Measurements from ENCODE around the gene SCGB1C2. TPM values are rescaled to one million over a fixed set of nuclear protein-coding genes. Genes with fewer than 3 reads are reported as not detected.

SCGB1C2 gene
- total RNA-seq, 1 donor from 2014 or later: not detected

DNA sequence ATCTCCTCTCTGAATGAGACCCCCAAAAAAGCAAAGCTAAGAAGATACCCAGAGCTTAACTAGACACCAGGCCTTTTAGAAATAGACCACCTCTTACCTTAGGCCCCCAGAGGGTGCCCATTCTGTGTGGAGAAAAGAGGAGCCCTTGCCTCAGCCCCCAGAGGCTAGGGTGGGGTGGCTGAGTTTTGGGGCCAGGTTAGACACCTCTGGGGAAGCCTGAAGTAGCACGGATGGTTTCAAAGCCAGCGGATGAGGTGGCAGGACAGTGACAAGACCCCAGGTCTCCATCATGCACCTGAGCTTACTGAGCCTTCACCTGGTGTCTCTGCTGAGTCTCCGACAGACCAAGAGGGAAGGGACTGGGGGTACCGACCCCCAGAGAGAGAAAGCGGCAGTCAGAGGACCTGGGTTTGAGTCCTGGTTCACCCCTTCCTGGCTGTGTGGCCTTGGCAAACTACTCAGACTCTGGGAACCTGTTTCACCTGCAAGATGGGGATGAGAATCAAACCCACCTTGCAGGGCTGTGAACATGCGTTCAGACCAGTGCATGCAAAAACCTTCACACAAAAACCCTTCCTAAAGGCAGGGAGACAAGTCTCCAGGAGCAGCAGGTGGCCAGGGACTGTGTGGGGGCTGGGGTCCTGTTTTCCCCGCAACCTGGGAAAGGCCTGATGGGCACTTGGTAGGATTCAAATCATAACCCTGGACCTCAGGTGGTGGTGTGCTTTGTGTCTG is 7.7 kb downstream of the SCGB1C2 start:
- no peak for DNase-seq (ENCODE audit: low spot score)
- Mint-ChIP-seq H3K27ac (no peak overlapping the region), H3K36me3 (ENCODE audit: low read depth) (no peaks in the 10 kb centered on the region), H3K4me3 (ENCODE audit: low read depth) (no peak overlapping the region), H3K4me1 (ENCODE audit: low read depth) (no peaks in the 10 kb centered on the region), H3K9me3 (no peaks in the 10 kb centered on the region), H3K27me3 (ENCODE audit: low read depth) (peaks cover 7% of the 10 kb centered on the region)
- intact Hi-C loops (cut with micrococcal nuclease): loop anchor here (5.0 kb wide), 2 partner anchors 242 to 267 kb away; a partner anchor contains a TSS

DNA sequence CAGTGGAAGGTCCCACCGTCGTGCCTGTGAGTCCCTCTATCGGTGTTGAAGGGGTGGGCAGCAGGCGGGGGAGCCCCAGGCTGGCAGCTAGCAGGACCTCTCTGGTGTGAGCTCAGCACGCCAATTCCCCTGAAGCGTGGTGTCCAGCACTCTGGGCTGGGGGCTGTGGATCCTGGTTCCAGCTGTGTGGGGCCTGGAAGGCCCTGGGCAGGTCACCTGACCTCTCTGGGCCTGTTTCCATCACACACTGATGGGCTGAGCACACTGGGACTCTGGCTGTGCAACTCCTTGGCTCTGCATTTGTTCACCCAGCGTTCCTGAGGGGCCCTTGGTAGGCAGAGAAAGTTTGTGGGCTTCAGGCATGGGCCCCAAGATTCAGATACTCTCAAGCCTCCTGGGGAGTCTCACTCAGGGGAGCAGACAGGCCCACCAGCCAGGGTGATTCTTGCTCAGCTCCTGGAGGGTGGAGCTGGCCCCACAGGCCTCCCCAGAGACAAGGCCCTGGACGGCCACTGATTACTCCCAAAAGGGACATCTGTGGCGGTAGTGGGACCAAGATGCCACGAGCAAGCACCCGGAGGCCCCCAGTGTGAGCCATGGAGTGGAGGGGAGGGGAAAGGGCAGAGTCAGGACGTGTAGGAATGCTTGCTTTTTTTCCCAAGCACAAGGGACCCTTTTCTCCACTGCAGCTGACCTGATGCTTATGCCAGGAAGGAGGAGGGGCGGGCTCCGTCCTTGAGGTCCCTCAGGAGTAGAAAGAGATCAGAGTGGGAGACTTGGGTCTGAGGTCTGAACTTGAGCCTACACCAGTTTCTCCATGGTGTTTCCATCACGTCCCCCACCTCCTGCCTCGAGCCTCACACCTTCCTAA is 8.5 kb downstream of the SCGB1C2 start:
- peaks cover 7% of the 10 kb centered on the region for H3K27me3 Mint-ChIP-seq (ENCODE audit: low read depth)
- H3K36me3 Mint-ChIP-seq (ENCODE audit: low read depth): no peaks in the 10 kb centered on the region
- H3K4me1 Mint-ChIP-seq (ENCODE audit: low read depth): no peaks in the 10 kb centered on the region
- no peak overlapping the region for H3K27ac Mint-ChIP-seq
- DNase-seq (ENCODE audit: low spot score): no peak
- intact Hi-C loops (cut with micrococcal nuclease): no loop called here
- H3K4me3 Mint-ChIP-seq (ENCODE audit: low read depth): no peak overlapping the region
- no peaks in the 10 kb centered on the region for H3K9me3 Mint-ChIP-seq

DNA sequence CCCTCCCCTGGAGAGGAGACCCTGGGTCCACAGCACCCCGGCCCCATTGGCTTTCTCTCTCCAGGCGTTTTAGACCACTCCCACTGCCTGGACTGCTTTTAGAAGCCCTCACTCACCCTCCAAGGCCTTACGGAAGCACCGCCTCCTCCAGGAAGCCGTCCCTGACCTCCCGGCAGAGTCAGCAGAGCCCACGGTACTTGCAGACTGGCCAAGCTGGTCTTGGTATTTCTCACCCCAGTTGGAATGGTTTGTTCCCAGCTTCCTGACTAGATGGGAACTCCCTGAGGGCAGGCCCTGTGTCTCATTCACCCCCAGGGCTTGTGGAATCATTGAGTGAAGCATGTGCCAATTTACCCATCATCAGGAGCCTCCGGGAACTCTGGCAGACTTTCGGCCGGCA is 9.2 kb downstream of the SCGB1C2 start:
- no peak for DNase-seq (ENCODE audit: low spot score)
- Mint-ChIP-seq H3K4me3 (ENCODE audit: low read depth) (no peak overlapping the region), H3K27me3 (ENCODE audit: low read depth) (peaks cover 7% of the 10 kb centered on the region), H3K4me1 (ENCODE audit: low read depth) (no peaks in the 10 kb centered on the region), H3K9me3 (no peaks in the 10 kb centered on the region), H3K36me3 (ENCODE audit: low read depth) (no peaks in the 10 kb centered on the region), H3K27ac (no peak overlapping the region)
- intact Hi-C loops (cut with micrococcal nuclease): no loop called here

DNA sequence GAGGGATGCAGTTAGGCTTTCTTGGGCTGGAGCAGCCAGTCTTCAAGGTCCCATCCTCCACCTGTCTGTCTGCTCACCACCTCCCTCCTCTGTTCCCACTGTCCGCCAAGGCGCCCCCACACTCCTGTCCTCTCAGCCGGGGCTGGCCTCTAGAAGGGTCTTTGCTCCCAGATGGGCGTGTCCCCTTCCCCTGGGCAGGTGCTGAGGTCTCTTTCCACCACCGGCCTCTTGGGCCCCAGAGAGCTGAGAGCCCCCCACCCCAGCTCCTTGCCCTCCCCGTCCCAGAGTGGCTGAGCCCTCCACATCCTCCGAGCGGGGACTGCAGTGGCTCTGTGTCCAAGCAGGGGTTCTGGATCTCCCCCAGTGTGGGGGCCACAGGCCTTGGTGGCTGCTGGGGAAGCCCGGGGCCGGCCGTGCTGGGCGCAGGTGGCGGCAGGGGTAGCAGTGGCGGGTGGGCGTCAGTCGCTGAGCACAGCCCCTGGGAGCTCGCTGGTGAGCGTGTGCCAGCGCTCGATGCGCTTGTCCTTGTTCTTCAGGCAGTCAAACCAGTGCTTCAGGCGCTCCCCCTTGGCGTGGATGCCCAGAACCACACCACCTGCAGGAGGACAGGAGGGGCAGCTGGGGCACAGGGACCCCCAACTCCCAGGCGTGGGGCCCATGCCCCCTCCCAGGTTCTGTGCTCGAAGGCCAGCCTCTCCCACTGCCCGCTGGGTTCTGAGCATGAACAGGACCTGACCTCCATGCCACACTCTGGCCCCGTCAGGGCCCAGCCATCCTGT is 9.8 kb downstream of the SCGB1C2 start:
- intact Hi-C loops (cut with micrococcal nuclease): no loop called here
- H3K4me3 Mint-ChIP-seq (ENCODE audit: low read depth): no peak overlapping the region
- H3K9me3 Mint-ChIP-seq: no peaks in the 10 kb centered on the region
- H3K4me1 Mint-ChIP-seq (ENCODE audit: low read depth): no peaks in the 10 kb centered on the region
- no peak overlapping the region for H3K27ac Mint-ChIP-seq
- peaks cover 5% of the 10 kb centered on the region for H3K27me3 Mint-ChIP-seq (ENCODE audit: low read depth)
- H3K36me3 Mint-ChIP-seq (ENCODE audit: low read depth): no peaks in the 10 kb centered on the region
- no peak for DNase-seq (ENCODE audit: low spot score)

DNA sequence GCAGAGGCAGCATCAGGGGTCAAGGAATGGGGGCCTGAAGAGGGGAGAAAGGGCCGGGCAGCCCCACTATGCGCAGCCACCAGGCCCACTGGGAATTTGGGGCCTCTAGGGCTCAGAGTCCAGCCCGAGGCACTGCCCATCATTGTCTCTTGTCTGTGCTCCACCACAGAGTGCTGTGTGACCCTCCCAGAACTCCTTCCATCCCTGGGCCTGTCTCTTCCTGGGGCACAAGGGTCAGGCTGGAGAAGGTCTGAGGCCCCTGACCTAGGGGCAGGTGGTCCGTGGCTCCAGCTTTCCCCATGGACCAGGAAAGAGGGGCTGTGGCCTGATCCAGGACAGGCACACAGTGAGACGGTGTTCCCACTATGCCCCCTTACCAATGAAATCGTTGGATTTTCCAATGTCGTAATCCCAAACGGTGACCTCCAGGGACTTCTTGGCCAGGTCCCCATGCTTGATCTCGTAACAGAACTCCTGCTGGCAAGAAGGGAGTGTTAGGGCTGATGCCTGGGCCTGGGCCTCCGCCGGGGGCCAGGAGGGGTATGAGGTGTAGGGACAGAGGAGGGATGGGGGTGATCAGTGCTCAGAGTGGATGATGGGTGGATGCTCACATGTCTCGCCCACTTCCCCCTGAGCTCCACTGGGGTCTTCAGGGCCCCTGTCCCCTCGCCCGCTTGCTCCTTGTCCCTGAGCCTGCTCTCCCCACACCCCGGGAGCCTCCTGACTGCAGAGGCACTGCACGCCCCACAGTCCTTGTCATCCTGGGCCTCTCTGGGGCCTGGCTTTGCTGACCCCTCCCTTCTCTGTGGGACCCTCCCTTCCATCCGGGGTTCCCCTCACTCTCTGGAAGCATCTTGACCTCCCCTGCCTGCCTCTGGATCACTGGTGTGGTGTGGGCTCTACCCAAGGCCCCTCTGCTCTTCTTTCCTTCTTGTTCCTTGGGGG is 10.7 kb downstream of the SCGB1C2 start:
- Mint-ChIP-seq H3K27me3 (ENCODE audit: low read depth) (peaks cover 4% of the 10 kb centered on the region), H3K9me3 (no peaks in the 10 kb centered on the region), H3K36me3 (ENCODE audit: low read depth) (no peaks in the 10 kb centered on the region), H3K4me1 (ENCODE audit: low read depth) (no peaks in the 10 kb centered on the region), H3K27ac (no peak overlapping the region), H3K4me3 (ENCODE audit: low read depth) (no peak overlapping the region)
- intact Hi-C loops (cut with micrococcal nuclease): no loop called here
- no peak for DNase-seq (ENCODE audit: low spot score)

DNA sequence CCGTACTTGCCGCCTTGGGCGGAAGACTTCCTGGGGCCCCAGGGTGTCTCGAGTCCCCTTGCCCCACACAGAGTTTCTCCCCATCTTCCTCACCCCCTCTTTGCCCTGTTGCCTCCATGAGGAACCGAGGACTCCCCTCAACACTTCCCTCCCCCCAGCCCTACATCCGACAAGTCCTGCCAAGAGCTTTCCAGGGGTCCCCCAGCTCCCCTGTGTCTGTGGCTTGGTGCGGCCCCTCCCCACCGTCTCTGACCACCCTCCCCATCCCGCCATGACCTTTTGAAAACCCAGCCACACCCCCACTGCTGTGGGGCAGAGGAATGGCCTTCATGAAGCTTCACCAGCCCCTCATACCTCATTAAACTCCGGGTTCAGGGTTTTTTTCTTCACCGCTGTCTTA is 11.4 kb downstream of the SCGB1C2 start:
- Mint-ChIP-seq H3K27ac (no peak overlapping the region), H3K4me1 (ENCODE audit: low read depth) (no peaks in the 10 kb centered on the region), H3K4me3 (ENCODE audit: low read depth) (no peak overlapping the region), H3K36me3 (ENCODE audit: low read depth) (no peaks in the 10 kb centered on the region), H3K9me3 (no peaks in the 10 kb centered on the region), H3K27me3 (ENCODE audit: low read depth) (no peaks in the 10 kb centered on the region)
- intact Hi-C loops (cut with micrococcal nuclease): no loop called here
- DNase-seq (ENCODE audit: low spot score): no peak

DNA sequence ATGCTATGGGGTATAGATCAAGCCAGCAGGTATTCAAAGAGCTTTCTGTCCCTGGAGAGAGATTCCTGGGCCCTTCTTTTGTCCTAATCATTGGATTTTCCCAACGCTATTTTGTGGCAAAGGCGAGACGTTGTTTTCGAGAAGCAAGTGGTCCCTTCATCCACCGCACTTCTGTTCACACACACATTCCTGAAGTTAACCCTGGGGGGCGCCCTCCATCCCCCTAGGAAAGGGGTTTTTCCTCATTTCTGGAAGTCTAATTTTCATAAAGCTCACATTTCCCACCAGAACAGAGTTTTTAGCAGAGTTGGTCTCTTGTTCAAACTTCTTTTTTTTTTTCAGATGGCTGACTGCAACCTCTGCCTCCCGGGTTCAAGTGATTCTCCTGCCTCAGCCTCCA is 11.9 kb downstream of the SCGB1C2 start:
- H3K36me3 Mint-ChIP-seq (ENCODE audit: low read depth): no peaks in the 10 kb centered on the region
- H3K4me1 Mint-ChIP-seq (ENCODE audit: low read depth): no peaks in the 10 kb centered on the region
- DNase-seq (ENCODE audit: low spot score): no peak
- H3K9me3 Mint-ChIP-seq: no peaks in the 10 kb centered on the region
- H3K27me3 Mint-ChIP-seq (ENCODE audit: low read depth): no peaks in the 10 kb centered on the region
- no peak overlapping the region for H3K4me3 Mint-ChIP-seq (ENCODE audit: low read depth)
- intact Hi-C loops (cut with micrococcal nuclease): no loop called here
- H3K27ac Mint-ChIP-seq: no peak overlapping the region

DNA sequence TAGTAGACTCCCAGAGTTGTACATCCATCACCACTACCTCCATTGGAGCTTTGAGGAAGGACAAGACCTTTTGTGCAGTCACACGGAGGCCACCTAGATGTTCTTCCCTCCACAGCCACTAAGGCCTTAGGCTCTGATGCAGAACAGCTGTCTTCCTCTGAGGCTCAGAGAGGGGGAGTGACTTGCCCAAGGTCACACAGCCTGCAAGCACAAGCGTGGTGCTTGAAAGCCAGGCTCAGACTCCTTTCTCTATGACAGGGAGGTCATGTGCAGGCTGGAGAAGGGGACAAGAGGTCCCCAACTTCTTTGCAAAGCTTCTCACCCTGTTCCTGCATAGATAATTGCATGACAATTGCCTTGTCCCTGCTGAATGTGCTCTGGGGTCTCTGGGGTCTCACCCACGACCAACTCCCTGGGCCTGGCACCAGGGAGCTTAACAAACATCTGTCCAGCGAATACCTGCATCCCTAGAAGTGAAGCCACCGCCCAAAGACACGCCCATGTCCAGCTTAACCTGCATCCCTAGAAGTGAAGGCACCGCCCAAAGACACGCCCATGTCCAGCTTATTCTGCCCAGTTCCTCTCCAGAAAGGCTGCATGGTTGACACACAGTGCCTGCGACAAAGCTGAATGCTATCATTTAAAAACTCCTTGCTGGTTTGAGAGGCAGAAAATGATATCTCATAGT is 12.7 kb downstream of the SCGB1C2 start:
- Mint-ChIP-seq H3K4me1 (ENCODE audit: low read depth) (no peaks in the 10 kb centered on the region), H3K27ac (no peak overlapping the region), H3K36me3 (ENCODE audit: low read depth) (no peaks in the 10 kb centered on the region), H3K27me3 (ENCODE audit: low read depth) (no peaks in the 10 kb centered on the region), H3K4me3 (ENCODE audit: low read depth) (no peak overlapping the region), H3K9me3 (no peaks in the 10 kb centered on the region)
- no peak for DNase-seq (ENCODE audit: low spot score)
- intact Hi-C loops (cut with micrococcal nuclease): no loop called here

DNA sequence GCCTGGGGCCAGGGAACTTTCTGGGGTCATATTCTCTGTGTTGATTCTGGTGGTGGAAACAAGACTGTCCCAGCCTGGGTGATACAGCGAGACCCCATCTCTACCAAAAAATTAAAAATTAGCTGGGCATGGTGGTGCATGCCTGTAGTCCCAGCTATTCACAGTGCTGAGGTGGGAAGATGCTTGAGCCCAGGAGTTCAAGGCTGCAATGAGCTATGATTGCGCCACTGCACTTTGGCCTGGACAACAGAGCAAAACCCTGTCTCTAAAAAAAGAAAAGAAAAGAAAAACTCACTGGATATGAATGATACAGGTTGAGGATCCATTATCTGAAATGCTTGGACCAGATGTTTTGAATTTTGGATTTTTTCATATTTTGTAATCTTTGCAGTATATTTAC is 13.6 kb downstream of the SCGB1C2 start:
- no peak for DNase-seq (ENCODE audit: low spot score)
- Mint-ChIP-seq H3K4me1 (ENCODE audit: low read depth) (no peaks in the 10 kb centered on the region), H3K27ac (no peak overlapping the region), H3K27me3 (ENCODE audit: low read depth) (no peaks in the 10 kb centered on the region), H3K9me3 (no peaks in the 10 kb centered on the region), H3K36me3 (ENCODE audit: low read depth) (no peaks in the 10 kb centered on the region), H3K4me3 (ENCODE audit: low read depth) (no peak overlapping the region)
- intact Hi-C loops (cut with micrococcal nuclease): no loop called here

DNA sequence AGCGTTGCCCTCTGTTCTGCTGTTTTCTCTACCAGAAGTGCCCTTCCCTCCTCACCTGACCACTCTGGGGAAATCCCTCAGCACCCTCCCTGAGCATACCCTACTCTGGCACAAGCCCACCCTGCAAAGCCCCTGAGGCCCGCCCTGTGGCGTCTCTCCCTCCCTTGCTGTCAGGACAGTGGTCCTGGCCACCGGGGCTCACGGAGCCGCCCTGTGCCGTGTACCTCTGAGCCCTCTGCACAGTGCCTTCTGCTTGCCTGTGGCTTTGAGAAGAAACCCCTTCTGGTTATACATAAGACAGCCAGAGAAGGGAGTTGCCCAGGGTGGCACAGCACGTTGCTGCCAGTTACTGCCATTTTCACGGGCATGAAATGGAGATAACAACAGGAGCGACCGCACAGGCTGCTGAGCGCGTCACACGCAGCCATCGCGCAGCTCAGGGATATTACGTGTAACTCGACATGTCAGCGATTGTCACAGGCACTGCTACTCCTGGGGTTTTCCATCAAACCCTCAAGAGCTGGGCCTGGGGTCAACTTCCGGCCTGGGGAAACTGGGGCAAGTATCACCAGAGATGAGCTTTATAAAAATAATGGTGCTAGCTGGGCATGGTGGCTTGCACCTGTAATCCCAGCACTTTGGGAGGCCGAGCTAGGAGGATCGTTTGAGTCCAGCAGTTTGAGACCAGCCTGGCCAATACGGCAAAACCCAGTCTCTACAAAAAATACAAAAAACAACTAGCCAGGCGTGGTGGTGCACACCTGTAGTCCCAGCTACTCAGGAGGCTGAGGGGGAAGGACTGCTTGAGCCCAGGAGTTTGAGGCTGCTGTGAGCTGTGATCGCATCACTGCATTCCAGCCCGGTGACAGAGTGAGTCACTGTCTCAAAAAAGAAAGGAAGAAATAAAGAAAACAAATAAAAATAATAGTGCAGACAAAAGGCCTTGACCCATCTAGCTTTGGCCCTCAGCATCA is 14.8 kb downstream of the SCGB1C2 start:
- no peaks in the 10 kb centered on the region for H3K27me3 Mint-ChIP-seq (ENCODE audit: low read depth)
- intact Hi-C loops (cut with micrococcal nuclease): no loop called here
- H3K9me3 Mint-ChIP-seq: no peaks in the 10 kb centered on the region
- no peaks in the 10 kb centered on the region for H3K4me1 Mint-ChIP-seq (ENCODE audit: low read depth)
- no peak for DNase-seq (ENCODE audit: low spot score)
- no peaks in the 10 kb centered on the region for H3K36me3 Mint-ChIP-seq (ENCODE audit: low read depth)
- H3K4me3 Mint-ChIP-seq (ENCODE audit: low read depth): no peak overlapping the region
- H3K27ac Mint-ChIP-seq: no peak overlapping the region

DNA sequence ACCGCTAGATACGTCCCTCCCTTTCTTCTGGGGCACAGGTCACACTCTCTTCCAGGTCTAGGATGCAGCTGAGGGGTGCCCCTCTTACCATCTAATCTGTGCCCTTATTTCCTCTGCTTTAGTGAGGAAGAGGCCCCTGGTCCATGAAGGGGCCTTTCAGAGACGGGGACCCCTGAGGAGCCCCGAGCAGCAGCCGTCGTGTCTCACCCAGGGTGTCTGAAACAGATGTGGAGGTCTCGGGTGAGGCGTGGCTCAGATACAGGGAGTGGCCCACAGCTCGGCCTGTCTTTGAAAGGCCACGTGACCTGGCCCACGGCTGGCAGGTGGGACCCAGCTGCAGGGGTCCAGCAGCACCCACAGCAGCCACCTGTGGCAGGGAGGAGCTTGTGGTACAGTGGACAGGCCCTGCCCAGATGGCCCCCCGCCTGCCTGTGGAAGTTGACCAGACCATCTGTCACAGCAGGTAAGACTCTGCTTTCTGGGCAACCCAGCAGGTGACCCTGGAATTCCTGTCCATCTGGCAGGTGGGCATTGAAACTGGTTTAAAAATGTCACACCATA is 15.6 kb downstream of the SCGB1C2 start:
- intact Hi-C loops (cut with micrococcal nuclease): no loop called here
- Mint-ChIP-seq H3K4me1 (ENCODE audit: low read depth) (no peaks in the 10 kb centered on the region), H3K27me3 (ENCODE audit: low read depth) (no peaks in the 10 kb centered on the region), H3K27ac (no peak overlapping the region), H3K36me3 (ENCODE audit: low read depth) (no peaks in the 10 kb centered on the region), H3K4me3 (ENCODE audit: low read depth) (no peak overlapping the region), H3K9me3 (no peaks in the 10 kb centered on the region)
- DNase-seq (ENCODE audit: low spot score): no peak

Measured in activated T-helper 2 cell treated with anti-CD3 and anti-CD28 coated beads, Interferon-gamma antibody, Interleukin-2, Interleukin-4, amounts not matched to agents 10 μg/mL and 5 μg/mL and 100 μg/mL, durations not matched to agents 14 hours and 24 hours and 36 hours (primary cell).